Neuron (in vitro differentiated cells): ENCODE results near the gene PTGER4.
"Not testable (repeated sequence)": the region's sequence is repeated elsewhere in the genome, so short reads cannot be mapped to it uniquely, and the experiment has no call there.

Experiments used
- H2AFZ ChIP-seq: one replicate; pipeline ENCODE4 v1.6.1; 2013; ENCODE audit warnings: low read depth, mild to moderate bottlenecking, inconsistent platforms, low read length, moderate library complexity
- H3K27me3 ChIP-seq: one replicate; pipeline ENCODE4 v1.6.1; 2013; ENCODE audit warnings: low read length; ENCODE audit not compliant: insufficient read depth
- H3K36me3 ChIP-seq: one replicate; pipeline ENCODE4 v1.6.1; 2013; ENCODE audit warnings: low read length; ENCODE audit not compliant: insufficient read depth
- H3K4me1 ChIP-seq: one replicate; pipeline ENCODE4 v1.6.1; 2013; ENCODE audit warnings: low read length; ENCODE audit not compliant: insufficient read depth
- H3K4me3 ChIP-seq: 2 replicates; pipeline ENCODE4 v1.5.1; 2013; ENCODE audit warnings: mild to moderate bottlenecking, low read length, moderate library complexity
- H3K9me3 ChIP-seq: one replicate; pipeline ENCODE4 v1.6.1; 2013; ENCODE audit warnings: low read length

The PTGER4 gene

GRCh38 chr5:40654377-40654991, 25.2 kb upstream of the PTGER4 start:
- Histone ChIP-seq H2AFZ (no peak overlapping the region), H3K27me3 (no peaks in the 10 kb centered on the region), H3K4me3 (no peak overlapping the region), H3K9me3 (no peaks in the 10 kb centered on the region), H3K36me3 (no peaks in the 10 kb centered on the region), H3K4me1 (no peaks in the 10 kb centered on the region)

GRCh38 chr5:40655138-40655537, 24.6 kb upstream of the PTGER4 start:
- H3K4me3 ChIP-seq = no peak overlapping the region
- no peaks in the 10 kb centered on the region for H3K9me3 ChIP-seq
- no peaks in the 10 kb centered on the region for H3K36me3 ChIP-seq
- no peaks in the 10 kb centered on the region for H3K27me3 ChIP-seq
- H2AFZ ChIP-seq = no peak overlapping the region
- no peaks in the 10 kb centered on the region for H3K4me1 ChIP-seq

DNA sequence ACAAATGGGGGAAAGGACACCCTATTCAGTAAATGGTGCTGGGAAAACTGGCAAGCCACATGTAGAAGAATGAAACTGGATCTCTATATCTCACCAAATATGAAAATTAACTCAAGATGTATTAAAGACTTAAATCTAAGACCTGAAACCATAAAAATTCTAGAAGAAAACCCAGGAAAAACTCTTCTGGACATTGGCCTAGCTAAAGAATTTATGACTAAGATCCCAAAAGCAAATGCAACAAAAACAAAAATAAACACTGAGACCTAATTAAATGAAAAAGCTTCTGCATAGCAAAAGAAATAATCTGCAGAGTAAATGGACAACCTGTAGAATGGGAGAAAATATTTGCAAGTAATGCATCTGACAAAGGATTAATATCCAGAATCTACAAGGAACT, 23.6 kb upstream of the PTGER4 start:
- H3K9me3 ChIP-seq, H3K4me1 ChIP-seq: not testable (repeated sequence)

GRCh38 chr5:40656766-40657165, 22.9 kb upstream of the PTGER4 start:
- H3K4me1 ChIP-seq = no peaks in the 10 kb centered on the region

More for the DNA sequence above, 23.6 kb upstream of the PTGER4 start:
- not testable (repeated sequence) for H2AFZ ChIP-seq, H3K27me3 ChIP-seq, H3K36me3 ChIP-seq, H3K4me3 ChIP-seq

GRCh38 chr5:40660751-40661150, 19.0 kb upstream of the PTGER4 start:
- Histone ChIP-seq H3K27me3 (no peaks in the 10 kb centered on the region), H3K4me3 (no peak overlapping the region), H3K9me3 (no peaks in the 10 kb centered on the region), H3K4me1 (no peaks in the 10 kb centered on the region), H2AFZ (no peak overlapping the region), H3K36me3 (no peaks in the 10 kb centered on the region)

More at GRCh38 chr5:40656766-40657165, 22.9 kb upstream of the PTGER4 start:
- no peak overlapping the region for H3K4me3 ChIP-seq
- H3K27me3 ChIP-seq = no peaks in the 10 kb centered on the region
- H3K36me3 ChIP-seq = no peaks in the 10 kb centered on the region
- H3K9me3 ChIP-seq = no peaks in the 10 kb centered on the region
- H2AFZ ChIP-seq = no peak overlapping the region

GRCh38 chr5:40665635-40666298, 13.9 kb upstream of the PTGER4 start:
- H3K4me1 ChIP-seq = no peaks in the 10 kb centered on the region
- H3K9me3 ChIP-seq = no peaks in the 10 kb centered on the region
- H3K27me3 ChIP-seq = peaks cover 5% of the 10 kb centered on the region
- no peaks in the 10 kb centered on the region for H3K36me3 ChIP-seq
- H2AFZ ChIP-seq = no peak overlapping the region
- H3K4me3 ChIP-seq = no peak overlapping the region

- no peaks in the 10 kb centered on the region for H3K4me1 ChIP-seq
- H3K27me3 ChIP-seq = peaks cover 5% of the 10 kb centered on the region
- H3K4me3 ChIP-seq = no peak overlapping the region
- no peaks in the 10 kb centered on the region for H3K36me3 ChIP-seq
- H2AFZ ChIP-seq = no peak overlapping the region
- no peaks in the 10 kb centered on the region for H3K9me3 ChIP-seq
Measured at GRCh38 chr5:40666657-40667056, 13.1 kb upstream of the PTGER4 start.

DNA sequence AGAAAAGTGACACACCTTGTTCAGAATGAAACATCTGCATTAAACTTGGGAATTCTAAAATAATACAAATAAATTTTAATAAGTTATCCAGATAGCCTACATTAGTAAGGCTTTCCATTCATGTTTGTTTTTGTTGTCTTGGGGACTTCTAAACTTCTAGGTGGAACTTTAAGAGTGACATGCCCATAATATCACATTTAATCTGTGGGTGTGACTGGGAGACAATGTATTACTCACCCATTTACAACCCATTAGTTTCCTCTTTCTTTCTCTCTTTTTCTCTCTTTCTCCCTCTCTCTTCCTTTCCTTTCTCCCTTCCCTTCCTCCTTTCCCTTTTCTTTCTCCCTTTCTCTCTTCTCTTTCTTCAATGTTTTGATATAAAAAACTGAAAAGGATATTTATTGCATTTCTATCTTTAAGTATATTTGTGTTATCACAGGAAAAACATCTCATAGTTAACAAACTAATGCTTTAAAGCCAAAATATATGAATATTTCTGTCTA, 12.5 kb upstream of the PTGER4 start:
- Histone ChIP-seq H3K4me1 (no peaks in the 10 kb centered on the region), H3K9me3 (no peaks in the 10 kb centered on the region), H3K36me3 (no peaks in the 10 kb centered on the region), H3K4me3 (no peak overlapping the region), H2AFZ (no peak overlapping the region), H3K27me3 (peaks cover 5% of the 10 kb centered on the region)

DNA sequence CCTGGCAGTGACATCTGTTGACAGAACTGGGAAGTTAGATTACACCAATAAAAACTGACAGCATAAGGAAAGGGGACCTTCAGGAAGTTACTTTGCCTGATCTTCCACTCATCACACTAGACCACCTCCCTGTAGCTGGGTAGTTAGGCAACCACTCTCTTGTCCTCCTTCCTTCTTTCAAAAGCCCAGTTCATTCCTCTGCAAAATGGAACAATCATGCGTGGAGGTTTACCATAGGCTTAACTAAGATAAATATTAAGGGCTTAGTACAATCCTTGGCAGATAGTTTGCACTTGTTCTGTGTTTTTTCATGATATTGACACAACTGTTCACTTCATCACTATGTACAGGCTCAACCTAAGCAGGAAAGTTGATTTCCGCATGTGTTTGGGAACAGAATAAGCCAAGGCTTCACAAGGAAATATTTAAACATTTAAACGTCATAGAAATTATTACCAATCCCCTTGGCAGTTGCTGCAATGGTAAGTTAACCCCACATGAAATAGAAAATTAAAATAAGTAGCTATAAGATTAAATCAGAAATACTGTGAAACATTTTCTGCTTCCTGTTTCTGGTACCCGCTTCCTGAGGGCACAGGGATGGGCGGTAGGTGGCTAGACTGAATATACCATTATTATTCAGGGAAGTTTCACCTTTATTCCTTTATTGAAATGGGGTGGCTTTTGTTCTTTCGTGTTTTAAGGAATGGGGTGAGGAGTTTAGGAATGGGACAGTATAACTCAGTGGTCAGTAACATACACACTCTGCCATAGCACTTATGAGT, 9.9 kb upstream of the PTGER4 start:
- Histone ChIP-seq H2AFZ (no peak overlapping the region), H3K4me1 (no peaks in the 10 kb centered on the region), H3K9me3 (no peaks in the 10 kb centered on the region), H3K36me3 (no peaks in the 10 kb centered on the region), H3K27me3 (peaks cover 9% of the 10 kb centered on the region), H3K4me3 (no peak overlapping the region)

GRCh38 chr5:40672425-40672824, 7.3 kb upstream of the PTGER4 start:
- H3K9me3 ChIP-seq = no peaks in the 10 kb centered on the region
- H2AFZ ChIP-seq = no peak overlapping the region
- no peaks in the 10 kb centered on the region for H3K36me3 ChIP-seq
- H3K4me1 ChIP-seq = no peaks in the 10 kb centered on the region
- peaks cover 17% of the 10 kb centered on the region for H3K27me3 ChIP-seq
- no peak overlapping the region for H3K4me3 ChIP-seq

DNA sequence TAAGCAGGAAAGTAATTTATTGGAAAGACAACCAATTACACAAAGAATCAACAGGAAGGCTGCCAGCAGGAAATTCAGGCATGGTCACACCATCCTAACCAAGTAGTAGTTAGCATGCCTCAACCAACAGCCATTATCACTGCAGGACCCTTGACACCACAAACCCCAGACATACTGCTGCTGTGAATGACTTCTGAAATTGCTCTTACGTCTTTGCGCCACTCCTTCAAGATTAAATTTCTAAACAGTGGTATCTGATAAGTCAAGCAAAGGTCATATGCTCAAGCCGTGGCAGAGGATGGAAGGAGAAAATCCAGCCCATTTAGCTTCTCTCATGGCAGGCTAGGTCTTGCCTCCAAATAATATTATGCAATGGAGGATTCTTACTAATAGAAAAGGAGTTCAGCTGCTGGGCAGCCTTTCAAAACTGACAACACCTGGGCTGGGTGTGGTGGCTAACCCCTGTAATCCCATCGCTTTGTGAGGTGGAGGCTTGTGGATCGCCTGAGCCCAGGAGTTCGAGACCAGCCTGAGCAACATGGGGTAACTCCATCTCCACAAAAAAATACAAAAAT, 5.0 kb upstream of the PTGER4 start:
- no peaks in the 10 kb centered on the region for H3K9me3 ChIP-seq
- no peaks in the 10 kb centered on the region for H3K4me1 ChIP-seq
- no peak overlapping the region for H3K4me3 ChIP-seq
- no peak overlapping the region for H2AFZ ChIP-seq
- peaks cover 22% of the 10 kb centered on the region for H3K27me3 ChIP-seq
- no peaks in the 10 kb centered on the region for H3K36me3 ChIP-seq

GRCh38 chr5:40675396-40676133, 4.2 kb upstream of the PTGER4 start:
- no peaks in the 10 kb centered on the region for H3K36me3 ChIP-seq
- H3K9me3 ChIP-seq = no peaks in the 10 kb centered on the region
- no peak overlapping the region for H3K4me3 ChIP-seq
- no peak overlapping the region for H2AFZ ChIP-seq
- no peaks in the 10 kb centered on the region for H3K4me1 ChIP-seq
- peaks cover 27% of the 10 kb centered on the region for H3K27me3 ChIP-seq
